Renal cortical epithelial cell (primary cell): ENCODE data around the gene RNASEH2B. TPM values are rescaled to one million over a fixed set of nuclear protein-coding genes. Genes with fewer than 3 reads are reported as not detected.

Source experiments
- DNase-seq: peaks from one replicate; pipeline ENCODE4 v3.0.0-alpha.2; 2011; ENCODE audit warnings: low read depth
- total RNA-seq: library from RNA; depleted of rRNA; stranded (reverse); fragments of >200 nt; gene quantifications from 2 replicates; pipeline ENCODE4 v1.2.3, GENCODE V29; 2014

The RNASEH2B gene
- total RNA-seq, 1 donor from 2014 or later = 32.7 TPM

DNA sequence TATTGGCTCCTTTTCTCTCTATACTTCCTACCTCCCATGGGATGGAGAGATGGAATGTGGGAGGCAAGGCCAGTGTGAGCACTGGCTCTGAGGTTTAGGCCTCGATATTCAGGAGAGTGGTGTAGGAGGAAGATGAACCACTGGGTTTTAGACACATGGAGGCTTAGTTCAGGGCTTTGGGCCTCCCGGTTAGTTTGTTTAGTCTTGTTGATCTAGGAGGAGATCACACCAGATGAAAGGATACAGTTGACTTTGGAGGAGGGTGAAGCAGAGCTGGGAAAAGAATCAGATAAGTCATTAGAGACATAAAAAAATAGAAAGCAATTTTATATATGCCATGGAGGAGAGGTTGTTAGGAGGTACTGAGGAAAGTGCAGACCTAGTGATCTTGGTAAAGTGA is 30.9 kb downstream of the RNASEH2B start:
- no peak for DNase-seq

DNA sequence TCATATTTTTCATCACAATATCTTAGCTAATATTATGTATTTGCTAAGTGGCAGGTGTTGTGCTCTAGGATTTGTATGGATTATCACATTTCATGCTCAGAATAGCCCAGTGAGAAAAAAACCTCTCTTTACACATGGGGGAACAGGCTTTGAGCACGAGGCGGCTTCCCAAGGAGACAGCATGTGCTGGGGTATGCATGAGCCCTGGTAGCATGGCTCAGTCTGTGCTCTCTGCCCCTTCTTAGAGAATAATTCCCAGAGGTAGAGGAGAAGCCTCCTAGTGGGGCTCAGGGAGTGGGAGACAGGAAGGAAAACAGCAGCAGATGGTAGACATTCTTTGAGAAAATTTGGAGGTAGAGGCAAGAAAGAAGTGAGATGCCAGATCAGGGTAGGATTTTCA is 31.6 kb downstream of the RNASEH2B start:
- DNase-seq = no peak

DNA sequence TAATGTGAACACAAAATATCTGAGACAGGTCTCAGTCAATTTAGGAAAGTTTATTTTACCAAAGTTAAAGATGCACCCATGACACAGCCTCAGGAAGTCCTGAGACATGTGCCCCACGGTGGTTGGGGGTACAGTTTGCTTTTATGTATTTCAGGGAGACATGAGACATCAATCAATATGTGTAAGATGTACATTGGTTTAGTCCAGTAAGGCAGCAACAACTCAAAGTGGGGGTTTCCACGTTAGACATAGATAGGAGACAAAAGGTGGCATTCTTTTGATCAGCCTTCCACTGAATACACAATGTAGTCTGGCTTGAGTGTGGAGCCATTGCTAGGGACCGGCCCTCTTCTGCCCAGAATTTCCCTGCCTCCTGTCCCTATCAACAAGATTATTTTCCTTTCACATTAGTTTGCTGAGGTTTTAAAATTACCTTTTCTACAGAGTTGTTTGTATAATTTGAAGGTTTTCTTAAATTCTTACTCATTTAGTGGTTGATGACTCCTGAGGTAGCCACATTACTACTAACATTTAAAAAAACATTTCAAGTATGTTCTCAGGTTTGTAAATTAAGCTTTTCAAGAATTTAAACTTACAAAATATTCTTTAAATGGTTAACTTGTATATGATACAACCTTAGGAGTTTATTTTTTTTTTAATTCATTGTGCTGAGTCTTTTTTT is 33.2 kb downstream of the RNASEH2B start:
- DNase-seq = peak; percentile 2

DNA sequence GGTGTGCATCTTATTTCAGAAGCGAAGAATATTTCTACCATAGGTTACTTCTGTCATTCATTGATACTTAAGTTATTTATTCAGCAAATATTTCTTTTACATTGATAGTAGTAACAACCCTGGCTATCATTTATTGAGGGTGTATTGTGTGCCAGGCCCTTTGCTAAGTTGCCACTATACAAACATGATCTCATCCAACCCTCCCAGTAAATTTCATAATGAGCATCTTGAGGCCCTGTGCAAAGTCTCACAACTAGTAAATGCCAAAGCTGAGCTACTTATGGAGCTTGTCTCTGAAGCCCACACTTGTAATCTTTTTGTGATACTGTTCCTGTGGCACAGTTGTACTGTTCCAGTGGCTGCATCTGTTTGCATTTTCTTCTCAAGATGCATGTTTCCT is 36.1 kb downstream of the RNASEH2B start:
- DNase-seq = no peak

- DNase-seq = peak; percentile 6
Observed at GRCh38 chr13:50948601-50949000, 39.0 kb downstream of the RNASEH2B start.

GRCh38 chr13:50950849-50951248 is 41.3 kb downstream of the RNASEH2B start:
- DNase-seq = no peak

DNA sequence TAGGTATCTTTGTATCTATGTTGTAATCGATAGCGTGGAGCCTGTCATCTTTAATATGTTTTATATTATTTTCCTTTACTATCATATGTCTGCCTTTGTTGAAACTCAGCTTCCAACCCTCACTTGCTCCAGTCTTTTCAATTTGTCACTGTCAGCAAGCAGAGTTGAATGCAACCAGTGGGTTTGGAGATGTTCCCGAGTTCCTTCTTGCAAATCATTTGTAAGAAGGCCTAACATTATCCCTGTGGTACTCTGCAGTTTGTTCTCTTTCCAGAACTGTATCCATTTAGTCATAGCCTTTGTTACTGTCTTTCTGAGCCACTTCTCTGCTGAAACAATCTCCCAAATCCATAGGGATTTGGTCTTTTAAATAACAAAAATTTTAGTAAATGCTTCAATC is 41.8 kb downstream of the RNASEH2B start:
- no peak for DNase-seq

- no peak for DNase-seq
Observed at GRCh38 chr13:50955241-50955640, 45.6 kb downstream of the RNASEH2B start.

- no peak for DNase-seq
Observed at GRCh38 chr13:50955798-50956197, 46.2 kb downstream of the RNASEH2B start.

- DNase-seq = no peak
Observed at GRCh38 chr13:50957620-50958019, 48.0 kb downstream of the RNASEH2B start.

- peak; percentile 8 for DNase-seq
Observed at GRCh38 chr13:50969691-50970090, 60.1 kb downstream of the RNASEH2B start.

GRCh38 chr13:50970956-50971355 is 61.4 kb downstream of the RNASEH2B start:
- no peak for DNase-seq

GRCh38 chr13:50974268-50974667 is 64.7 kb downstream of the RNASEH2B start:
- no peak for DNase-seq

DNA sequence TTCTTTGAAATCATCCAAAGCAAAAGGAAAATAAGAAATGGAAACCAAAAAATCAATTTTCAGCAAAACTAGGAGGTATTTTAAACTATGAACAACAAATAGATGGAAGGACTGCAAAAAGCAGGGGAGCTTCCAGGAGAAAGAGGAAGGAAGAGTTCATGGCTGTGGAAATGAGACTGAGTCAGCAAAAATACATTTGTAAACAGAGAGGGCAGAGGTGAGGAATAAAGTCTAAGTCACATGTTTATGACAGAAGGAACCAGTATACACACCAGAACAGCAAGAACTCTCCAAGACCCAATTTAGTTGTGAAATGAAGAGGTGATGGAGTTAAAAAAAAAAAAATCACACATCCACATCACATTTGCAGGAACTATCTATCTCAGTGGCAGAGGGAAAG is 69.6 kb downstream of the RNASEH2B start:
- peak; percentile 16 for DNase-seq

GRCh38 chr13:50981686-50982085 is 72.1 kb downstream of the RNASEH2B start:
- no peak for DNase-seq

DNA sequence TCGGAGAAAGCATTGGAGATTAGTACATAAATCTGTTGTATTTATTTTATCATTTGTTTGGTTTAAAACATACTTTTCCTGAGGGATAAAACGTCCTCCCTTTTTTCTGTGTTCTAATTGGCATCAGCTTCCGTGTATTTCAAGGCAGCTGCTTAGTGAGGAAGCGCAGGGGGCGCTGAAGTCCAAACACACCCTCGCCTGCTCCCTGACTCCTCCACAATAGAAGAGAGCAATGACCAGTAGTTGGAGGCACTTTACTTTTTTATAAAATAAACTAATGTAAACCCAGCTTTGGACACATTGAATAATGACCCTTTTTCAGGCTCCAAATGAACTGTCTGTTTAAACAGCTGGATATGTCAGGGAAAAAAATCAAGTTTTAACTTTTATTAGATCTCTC is 79.9 kb downstream of the RNASEH2B start:
- no peak for DNase-seq

- DNase-seq = no peak
Observed at GRCh38 chr13:50990065-50990817, 80.7 kb downstream of the RNASEH2B start.

DNA sequence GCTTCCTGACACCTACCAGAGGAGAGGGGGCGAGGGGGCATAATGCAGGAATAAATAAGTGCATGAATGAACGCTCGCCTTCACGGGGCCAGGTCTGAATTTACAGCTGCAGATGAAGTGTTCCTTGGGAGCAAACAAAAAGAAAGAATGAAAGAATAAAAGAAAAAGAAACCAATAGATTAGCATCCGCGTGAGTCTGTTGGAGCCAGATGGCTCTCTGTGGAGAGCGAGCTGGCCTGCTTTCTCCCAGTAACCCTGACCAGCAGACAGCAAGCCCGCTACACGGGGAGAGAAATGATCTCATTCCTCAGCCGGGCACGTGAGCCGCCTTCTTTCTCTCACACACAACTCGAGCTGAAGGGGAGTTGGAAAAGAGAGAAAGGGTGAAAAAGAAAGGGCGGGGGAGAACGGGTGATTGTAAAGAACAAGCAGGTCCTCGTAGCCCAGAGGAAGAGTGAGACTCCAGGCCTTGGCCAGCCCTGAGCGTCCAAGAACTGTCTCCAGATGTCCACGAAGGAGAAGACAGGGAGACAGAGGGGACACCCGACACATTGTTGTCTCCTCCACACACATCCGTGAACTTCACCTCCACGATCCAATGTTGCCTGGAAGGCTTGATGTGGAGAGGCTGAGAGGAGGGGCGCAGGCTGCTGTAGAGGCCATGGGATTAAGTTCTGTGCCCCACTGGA is 81.4 kb downstream of the RNASEH2B start:
- no peak for DNase-seq

- DNase-seq = no peak
Observed at GRCh38 chr13:50991579-50992521, 82.3 kb downstream of the RNASEH2B start.

GRCh38 chr13:50993371-50993770 is 83.8 kb downstream of the RNASEH2B start:
- no peak for DNase-seq

- DNase-seq = no peak
Observed at GRCh38 chr13:50993934-50994333, 84.3 kb downstream of the RNASEH2B start.

- DNase-seq = no peak
Observed at GRCh38 chr13:50994651-50995050, 85.1 kb downstream of the RNASEH2B start.
